GM23338 (cell line): ENCODE results near the gene JOSD2. TPM values are rescaled to one million over a fixed set of nuclear protein-coding genes. Genes with fewer than 3 reads are reported as not detected.

ENCODE experiments used
- ATAC-seq: fragments of 200-7000 bp; cut with Tn5 transposase; 3 replicates; pipeline ENCODE4 v1.9.1; 2020
- DNase-seq: peaks from one replicate; pipeline ENCODE4 v3.0.0-alpha.2; 2015; ENCODE audit warnings: low spot score
- H2AFZ ChIP-seq: fragments of 200-600 bp; sonication (generic); 2 replicates; pipeline ENCODE4 v1.8.0; 2016; ENCODE audit warnings: antibody characterized with exemption, mild to moderate bottlenecking, moderate library complexity
- H3F3A ChIP-seq: fragments of 200-600 bp; sonication (generic); replicated peaks from 2 replicates; pipeline ENCODE4 v1.8.0; 2017; ENCODE audit warnings: antibody characterized with exemption, mixed run types, low read depth
- H3K27ac ChIP-seq: fragments of 200-600 bp; sonication (generic); 2 replicates; pipeline ENCODE4 v1.6.1; 2016; ENCODE audit warnings: low read depth
- H3K27me3 ChIP-seq: fragments of 200-600 bp; sonication (generic); 2 replicates; pipeline ENCODE4 v1.8.0; 2016; ENCODE audit warnings: mild to moderate bottlenecking, mixed run types, moderate library complexity; ENCODE audit not compliant: insufficient read depth
- H3K36me3 ChIP-seq: fragments of 200-600 bp; sonication (generic); 2 replicates; pipeline ENCODE4 v1.8.0; 2016; ENCODE audit warnings: mild to moderate bottlenecking; ENCODE audit not compliant: insufficient read depth
- H3K4me1 ChIP-seq: fragments of 200-600 bp; sonication (generic); 2 replicates; pipeline ENCODE4 v1.8.0; 2016; ENCODE audit warnings: mild to moderate bottlenecking, moderate library complexity; ENCODE audit not compliant: insufficient read depth
- H3K4me2 ChIP-seq: fragments of 200-600 bp; sonication (generic); 2 replicates; pipeline ENCODE4 v1.7.1; 2017; ENCODE audit warnings: mixed run types
- H3K4me3 ChIP-seq: fragments of 200-600 bp; sonication (generic); 2 replicates; pipeline ENCODE4 v1.6.1; 2016; ENCODE audit warnings: mixed run types
- H3K79me2 ChIP-seq: fragments of 200-600 bp; sonication (generic); replicated peaks from 2 replicates; pipeline ENCODE4 v1.8.0; 2017; ENCODE audit warnings: mild to moderate bottlenecking; ENCODE audit not compliant: insufficient read depth
- H3K9me2 ChIP-seq: fragments of 200-600 bp; sonication (generic); 2 replicates; pipeline ENCODE4 v1.8.0; 2017; ENCODE audit not compliant: insufficient read depth
- H4K20me1 ChIP-seq: fragments of 200-600 bp; sonication (generic); replicated peaks from 2 replicates; pipeline ENCODE4 v1.8.0; 2017; ENCODE audit warnings: mild to moderate bottlenecking; ENCODE audit not compliant: insufficient read depth
- H3K27ac Mint-ChIP-seq: 2 replicates; pipeline ENCODE4 v1.8.0; 2020; ENCODE audit warnings: inconsistent platforms, mild to moderate bottlenecking, moderate library complexity, mixed read lengths
- H3K27me3 Mint-ChIP-seq: 3 replicates; pipeline ENCODE4 v1.8.0; 2022; ENCODE audit warnings: low read depth, mild to moderate bottlenecking, moderate library complexity, mixed read lengths, inconsistent platforms; ENCODE audit not compliant: insufficient read depth, poor library complexity
- H3K36me3 Mint-ChIP-seq: 3 replicates; pipeline ENCODE4 v1.8.0; 2021; ENCODE audit warnings: low read depth, mild to moderate bottlenecking, inconsistent platforms, moderate library complexity, mixed read lengths
- H3K4me1 Mint-ChIP-seq: 3 replicates; pipeline ENCODE4 v1.8.0; 2020; ENCODE audit warnings: mild to moderate bottlenecking, inconsistent platforms, mixed read lengths
- H3K4me3 Mint-ChIP-seq: 3 replicates; pipeline ENCODE4 v1.8.0; 2021; ENCODE audit warnings: moderate library complexity, mild to moderate bottlenecking, inconsistent platforms, mixed read lengths
- H3K9me3 Mint-ChIP-seq: 3 replicates; pipeline ENCODE4 v1.8.0; 2020; ENCODE audit warnings: moderate library complexity, mild to moderate bottlenecking, inconsistent platforms, mixed read lengths
- CREB1 ChIP-seq: fragments of 250-450 bp; sonication (Bioruptor Pico); IDR thresholded peaks from 2 replicates; pipeline ENCODE4 v1.5.0; 2020; ENCODE audit warnings: low read depth, mild to moderate bottlenecking, moderate library complexity
- EZH2 ChIP-seq: fragments of 200-600 bp; sonication (generic); IDR thresholded peaks from one replicate; pipeline ENCODE4 v1.8.0; 2017; ENCODE audit warnings: antibody characterized with exemption, mild to moderate bottlenecking, low read depth; ENCODE audit not compliant: unreplicated experiment
- EZH2phosphoT487 ChIP-seq: fragments of 200-600 bp; sonication (generic); IDR thresholded peaks from one replicate; pipeline ENCODE4 v1.8.1; 2018; ENCODE audit warnings: antibody characterized with exemption; ENCODE audit not compliant: unreplicated experiment
- STAT1 ChIP-seq: IDR thresholded peaks from one replicate; pipeline ENCODE4 v1.6.1; 2016; ENCODE audit warnings: antibody characterized with exemption; ENCODE audit not compliant: unreplicated experiment
- ZNF114 ChIP-seq: fragments of 250-450 bp; sonication (Bioruptor Pico); IDR thresholded peaks from 2 replicates; pipeline ENCODE4 v1.5.0; 2020; ENCODE audit warnings: mild to moderate bottlenecking, moderate library complexity
- polyA plus RNA-seq: library from polyadenylated mRNA; unstranded; fragments of >200 nt; fragmentation: Nextera tagmentation; extraction: Ambion mirVana; gene quantifications from 2 replicates; pipeline ENCODE4 v1.2.1, GENCODE V29; 2016
- total RNA-seq: library from RNA; depleted of rRNA; stranded (reverse); fragments of >200 nt; shearing (Covaris generic); gene quantifications from 2 replicates; pipeline ENCODE4 v1.2.3, GENCODE V29; 2014
- TF ChIP-seq, protein P1 (sequence below): IDR thresholded peaks from 2 replicates; pipeline ENCODE4 v1.6.1; 2016; ENCODE audit warnings: antibody characterized with exemption
- TF ChIP-seq, protein P2 (sequence below): fragments of 250-450 bp; sonication (Bioruptor Pico); IDR thresholded peaks from 2 replicates; pipeline ENCODE4 v1.5.0; 2020; ENCODE audit warnings: mild to moderate bottlenecking, moderate library complexity
- TF ChIP-seq, protein P3 (sequence below): IDR thresholded peaks from one replicate; pipeline ENCODE4 v1.6.1; 2018; ENCODE audit warnings: antibody characterized with exemption; ENCODE audit not compliant: unreplicated experiment

The JOSD2 gene
- total and polyA plus RNA-seq, 2 experiments from 2014 or later = 3.3 to 5.8 TPM

DNA sequence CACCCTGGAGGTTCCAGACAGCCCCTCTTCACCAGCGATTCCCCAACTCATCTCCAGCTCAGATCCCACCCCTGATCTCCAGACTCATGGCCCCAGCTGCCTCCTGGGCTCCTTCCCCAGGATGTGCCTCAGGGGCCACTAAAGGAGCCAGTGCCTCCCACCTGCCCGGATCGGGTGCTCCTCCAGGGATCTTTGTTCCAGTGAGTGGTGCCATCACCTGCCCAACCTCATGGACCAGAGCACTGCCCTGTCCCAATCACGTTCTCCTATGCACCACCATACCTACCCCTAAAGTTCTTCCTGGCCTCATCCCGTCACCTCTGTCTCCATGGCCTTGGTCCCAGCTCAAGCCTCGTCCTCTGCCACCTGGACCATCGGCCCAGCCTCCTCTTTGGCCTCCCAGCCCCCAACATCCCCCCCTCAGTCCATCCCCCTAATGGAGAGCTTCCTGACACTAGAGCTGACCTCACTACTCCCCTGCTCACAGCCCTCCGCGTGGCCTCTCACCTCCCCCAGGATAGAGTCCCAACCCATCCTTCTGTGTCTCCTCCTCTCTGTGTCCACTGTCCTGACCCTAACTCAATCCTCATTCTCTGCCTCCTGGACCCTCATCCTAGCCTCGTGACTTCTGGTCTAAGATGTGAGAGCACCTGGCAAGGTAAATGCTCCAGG lies 25.6 kb downstream of the JOSD2 start:
- Mint-ChIP-seq H3K4me1 (no peaks in the 10 kb centered on the region), H3K36me3 (peaks cover 51% of the 10 kb centered on the region), H3K27me3 (peaks cover 5% of the 10 kb centered on the region), H3K9me3 (peaks cover 96% of the 10 kb centered on the region), H3K4me3 (no peak overlapping the region), H3K27ac (no peak overlapping the region)
- no peaks in the 10 kb centered on the region for H4K20me1 ChIP-seq
- H3K4me2 ChIP-seq = no peak overlapping the region
- peaks cover 38% of the 10 kb centered on the region for H3K27me3 ChIP-seq
- peaks cover 13% of the 10 kb centered on the region; the same call in 1 of the 2 replicates for H3K4me1 ChIP-seq
- H3K79me2 ChIP-seq = no peaks in the 10 kb centered on the region
- H3K9me2 ChIP-seq = no peaks in the 10 kb centered on the region
- H3K4me3 ChIP-seq = no peak overlapping the region
- DNase-seq = no peak
- H3K36me3 ChIP-seq = peaks cover 9% of the 10 kb centered on the region
- TF ChIP-seq ZNF114 (CRISPR knock-in tag) (no peak), STAT1 (no peak)
- TF ChIP-seq, protein P1, sequence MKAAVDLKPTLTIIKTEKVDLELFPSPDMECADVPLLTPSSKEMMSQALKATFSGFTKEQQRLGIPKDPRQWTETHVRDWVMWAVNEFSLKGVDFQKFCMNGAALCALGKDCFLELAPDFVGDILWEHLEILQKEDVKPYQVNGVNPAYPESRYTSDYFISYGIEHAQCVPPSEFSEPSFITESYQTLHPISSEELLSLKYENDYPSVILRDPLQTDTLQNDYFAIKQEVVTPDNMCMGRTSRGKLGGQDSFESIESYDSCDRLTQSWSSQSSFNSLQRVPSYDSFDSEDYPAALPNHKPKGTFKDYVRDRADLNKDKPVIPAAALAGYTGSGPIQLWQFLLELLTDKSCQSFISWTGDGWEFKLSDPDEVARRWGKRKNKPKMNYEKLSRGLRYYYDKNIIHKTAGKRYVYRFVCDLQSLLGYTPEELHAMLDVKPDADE = no peak
- no peak for ATAC-seq
- 0 out of 2 replicates have a peak, but pooled peaks cover 2% of the 10 kb centered on the region for H3F3A ChIP-seq
- H3K27ac ChIP-seq = no peak overlapping the region
- no peak overlapping the region for H2AFZ ChIP-seq

DNA sequence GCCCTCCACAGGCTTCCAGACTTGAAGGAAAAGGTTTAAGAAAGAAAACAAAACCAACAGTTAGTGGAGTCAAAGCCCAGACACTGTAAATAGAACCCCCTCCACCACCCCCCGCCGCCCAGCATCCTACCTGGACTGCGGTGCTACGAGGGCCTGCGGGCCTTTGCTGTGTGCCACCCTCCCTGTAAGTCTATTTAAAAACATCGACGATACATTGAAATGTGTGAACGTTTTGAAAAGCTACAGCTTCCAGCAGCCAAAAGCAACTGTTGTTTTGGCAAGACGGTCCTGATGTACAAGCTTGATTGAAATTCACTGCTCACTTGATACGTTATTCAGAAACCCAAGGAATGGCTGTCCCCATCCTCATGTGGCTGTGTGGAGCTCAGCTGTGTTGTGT lies 28.1 kb downstream of the JOSD2 start:
- ATAC-seq (no peak), DNase-seq (no peak)
- Histone ChIP-seq H4K20me1 (no peaks in the 10 kb centered on the region; the same call in 1 of the 2 replicates), H2AFZ (no peak overlapping the region), H3K27ac (no peak overlapping the region), H3K4me2 (no peak overlapping the region), H3K4me1 (no peaks in the 10 kb centered on the region), H3K4me3 (no peak overlapping the region), H3K79me2 (peaks cover 13% of the 10 kb centered on the region), H3K9me2 (no peaks in the 10 kb centered on the region), H3F3A (no peaks in the 10 kb centered on the region), H3K27me3 (peaks cover 16% of the 10 kb centered on the region), H3K36me3 (peaks cover 13% of the 10 kb centered on the region)
- peaks cover 93% of the 10 kb centered on the region for H3K9me3 Mint-ChIP-seq
- no peak overlapping the region for H3K4me3 Mint-ChIP-seq
- no peak overlapping the region for H3K27ac Mint-ChIP-seq
- H3K4me1 Mint-ChIP-seq = no peaks in the 10 kb centered on the region
- peaks cover 2% of the 10 kb centered on the region for H3K27me3 Mint-ChIP-seq
- H3K36me3 Mint-ChIP-seq = peaks cover 48% of the 10 kb centered on the region
- no peak for TF ChIP-seq EZH2
- TF ChIP-seq, protein P2, sequence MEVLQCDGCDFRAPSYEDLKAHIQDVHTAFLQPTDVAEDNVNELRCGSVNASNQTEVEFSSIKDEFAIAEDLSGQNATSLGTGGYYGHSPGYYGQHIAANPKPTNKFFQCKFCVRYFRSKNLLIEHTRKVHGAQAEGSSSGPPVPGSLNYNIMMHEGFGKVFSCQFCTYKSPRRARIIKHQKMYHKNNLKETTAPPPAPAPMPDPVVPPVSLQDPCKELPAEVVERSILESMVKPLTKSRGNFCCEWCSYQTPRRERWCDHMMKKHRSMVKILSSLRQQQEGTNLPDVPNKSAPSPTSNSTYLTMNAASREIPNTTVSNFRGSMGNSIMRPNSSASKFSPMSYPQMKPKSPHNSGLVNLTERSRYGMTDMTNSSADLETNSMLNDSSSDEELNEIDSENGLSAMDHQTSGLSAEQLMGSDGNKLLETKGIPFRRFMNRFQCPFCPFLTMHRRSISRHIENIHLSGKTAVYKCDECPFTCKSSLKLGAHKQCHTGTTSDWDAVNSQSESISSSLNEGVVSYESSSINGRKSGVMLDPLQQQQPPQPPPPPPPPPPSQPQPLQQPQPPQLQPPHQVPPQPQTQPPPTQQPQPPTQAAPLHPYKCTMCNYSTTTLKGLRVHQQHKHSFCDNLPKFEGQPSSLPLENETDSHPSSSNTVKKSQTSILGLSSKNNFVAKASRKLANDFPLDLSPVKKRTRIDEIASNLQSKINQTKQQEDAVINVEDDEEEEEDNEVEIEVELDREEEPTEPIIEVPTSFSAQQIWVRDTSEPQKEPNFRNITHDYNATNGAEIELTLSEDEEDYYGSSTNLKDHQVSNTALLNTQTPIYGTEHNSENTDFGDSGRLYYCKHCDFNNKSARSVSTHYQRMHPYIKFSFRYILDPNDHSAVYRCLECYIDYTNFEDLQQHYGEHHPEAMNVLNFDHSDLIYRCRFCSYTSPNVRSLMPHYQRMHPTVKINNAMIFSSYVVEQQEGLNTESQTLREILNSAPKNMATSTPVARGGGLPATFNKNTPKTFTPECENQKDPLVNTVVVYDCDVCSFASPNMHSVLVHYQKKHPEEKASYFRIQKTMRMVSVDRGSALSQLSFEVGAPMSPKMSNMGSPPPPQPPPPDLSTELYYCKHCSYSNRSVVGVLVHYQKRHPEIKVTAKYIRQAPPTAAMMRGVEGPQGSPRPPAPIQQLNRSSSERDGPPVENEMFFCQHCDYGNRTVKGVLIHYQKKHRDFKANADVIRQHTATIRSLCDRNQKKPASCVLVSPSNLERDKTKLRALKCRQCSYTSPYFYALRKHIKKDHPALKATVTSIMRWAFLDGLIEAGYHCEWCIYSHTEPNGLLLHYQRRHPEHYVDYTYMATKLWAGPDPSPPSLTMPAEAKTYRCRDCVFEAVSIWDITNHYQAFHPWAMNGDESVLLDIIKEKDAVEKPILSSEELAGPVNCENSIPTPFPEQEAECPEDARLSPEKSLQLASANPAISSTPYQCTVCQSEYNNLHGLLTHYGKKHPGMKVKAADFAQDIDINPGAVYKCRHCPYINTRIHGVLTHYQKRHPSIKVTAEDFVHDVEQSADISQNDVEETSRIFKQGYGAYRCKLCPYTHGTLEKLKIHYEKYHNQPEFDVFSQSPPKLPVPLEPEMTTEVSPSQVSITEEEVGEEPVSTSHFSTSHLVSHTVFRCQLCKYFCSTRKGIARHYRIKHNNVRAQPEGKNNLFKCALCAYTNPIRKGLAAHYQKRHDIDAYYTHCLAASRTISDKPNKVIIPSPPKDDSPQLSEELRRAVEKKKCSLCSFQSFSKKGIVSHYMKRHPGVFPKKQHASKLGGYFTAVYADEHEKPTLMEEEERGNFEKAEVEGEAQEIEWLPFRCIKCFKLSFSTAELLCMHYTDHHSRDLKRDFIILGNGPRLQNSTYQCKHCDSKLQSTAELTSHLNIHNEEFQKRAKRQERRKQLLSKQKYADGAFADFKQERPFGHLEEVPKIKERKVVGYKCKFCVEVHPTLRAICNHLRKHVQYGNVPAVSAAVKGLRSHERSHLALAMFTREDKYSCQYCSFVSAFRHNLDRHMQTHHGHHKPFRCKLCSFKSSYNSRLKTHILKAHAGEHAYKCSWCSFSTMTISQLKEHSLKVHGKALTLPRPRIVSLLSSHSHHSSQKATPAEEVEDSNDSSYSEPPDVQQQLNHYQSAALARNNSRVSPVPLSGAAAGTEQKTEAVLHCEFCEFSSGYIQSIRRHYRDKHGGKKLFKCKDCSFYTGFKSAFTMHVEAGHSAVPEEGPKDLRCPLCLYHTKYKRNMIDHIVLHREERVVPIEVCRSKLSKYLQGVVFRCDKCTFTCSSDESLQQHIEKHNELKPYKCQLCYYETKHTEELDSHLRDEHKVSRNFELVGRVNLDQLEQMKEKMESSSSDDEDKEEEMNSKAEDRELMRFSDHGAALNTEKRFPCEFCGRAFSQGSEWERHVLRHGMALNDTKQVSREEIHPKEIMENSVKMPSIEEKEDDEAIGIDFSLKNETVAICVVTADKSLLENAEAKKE (CRISPR knock-in tag) = no peak
- TF ChIP-seq, protein P3, sequence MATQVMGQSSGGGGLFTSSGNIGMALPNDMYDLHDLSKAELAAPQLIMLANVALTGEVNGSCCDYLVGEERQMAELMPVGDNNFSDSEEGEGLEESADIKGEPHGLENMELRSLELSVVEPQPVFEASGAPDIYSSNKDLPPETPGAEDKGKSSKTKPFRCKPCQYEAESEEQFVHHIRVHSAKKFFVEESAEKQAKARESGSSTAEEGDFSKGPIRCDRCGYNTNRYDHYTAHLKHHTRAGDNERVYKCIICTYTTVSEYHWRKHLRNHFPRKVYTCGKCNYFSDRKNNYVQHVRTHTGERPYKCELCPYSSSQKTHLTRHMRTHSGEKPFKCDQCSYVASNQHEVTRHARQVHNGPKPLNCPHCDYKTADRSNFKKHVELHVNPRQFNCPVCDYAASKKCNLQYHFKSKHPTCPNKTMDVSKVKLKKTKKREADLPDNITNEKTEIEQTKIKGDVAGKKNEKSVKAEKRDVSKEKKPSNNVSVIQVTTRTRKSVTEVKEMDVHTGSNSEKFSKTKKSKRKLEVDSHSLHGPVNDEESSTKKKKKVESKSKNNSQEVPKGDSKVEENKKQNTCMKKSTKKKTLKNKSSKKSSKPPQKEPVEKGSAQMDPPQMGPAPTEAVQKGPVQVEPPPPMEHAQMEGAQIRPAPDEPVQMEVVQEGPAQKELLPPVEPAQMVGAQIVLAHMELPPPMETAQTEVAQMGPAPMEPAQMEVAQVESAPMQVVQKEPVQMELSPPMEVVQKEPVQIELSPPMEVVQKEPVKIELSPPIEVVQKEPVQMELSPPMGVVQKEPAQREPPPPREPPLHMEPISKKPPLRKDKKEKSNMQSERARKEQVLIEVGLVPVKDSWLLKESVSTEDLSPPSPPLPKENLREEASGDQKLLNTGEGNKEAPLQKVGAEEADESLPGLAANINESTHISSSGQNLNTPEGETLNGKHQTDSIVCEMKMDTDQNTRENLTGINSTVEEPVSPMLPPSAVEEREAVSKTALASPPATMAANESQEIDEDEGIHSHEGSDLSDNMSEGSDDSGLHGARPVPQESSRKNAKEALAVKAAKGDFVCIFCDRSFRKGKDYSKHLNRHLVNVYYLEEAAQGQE = no peak
- no peak for TF ChIP-seq CREB1 (CRISPR knock-in tag)
- no peak for TF ChIP-seq EZH2phosphoT487
